GM12878 (cell line): ENCODE results near the gene SBF2. TPM values are rescaled to one million over a fixed set of nuclear protein-coding genes. Genes with fewer than 3 reads are reported as not detected.

Experiments used
- ATAC-seq: fragments of 200-7000 bp; cut with Tn5 transposase; 3 replicates; pipeline ENCODE4 v1.9.1; 2020; ENCODE audit warnings: mild to moderate bottlenecking, moderate library complexity
- BruUV-seq: library from RNA; stranded (reverse); fragments of 400-500 nt; replicated peaks from 2 replicates; lab custom pipeline; 2021; lab: Mats Ljungman, UMichigan
- CTCF ChIA-PET: fragments of 300-600 bp; sonication (Branson Sonifier 250); formaldehyde crosslinking; extraction: SDS; loops from one replicate; lab custom pipeline; 2021; ENCODE audit warnings: inconsistent platforms; lab: Yijun Ruan, JAX
- POLR2A ChIA-PET: fragments of 350-600 bp; formaldehyde crosslinking; extraction: SDS; loops from one replicate; lab custom pipeline; 2021; ENCODE audit warnings: inconsistent platforms; lab: Charles Lee
- RAD21 ChIA-PET: fragments of 300-600 bp; sonication (Branson Sonifier 250); formaldehyde crosslinking; loops from one replicate; lab custom pipeline; 2023; ENCODE audit warnings: antibody characterized with exemption; ENCODE audit not compliant: unreplicated experiment; lab: Charles Lee
- SMC1A ChIA-PET: fragments of 300-600 bp; sonication (Branson Sonifier 250); formaldehyde crosslinking; loops from one replicate; lab custom pipeline; 2023; ENCODE audit not compliant: unreplicated experiment, uncharacterized antibody; lab: Charles Lee
- DNase-seq: peaks from one replicate; pipeline ENCODE4 v3.0.0-alpha.2; 2011; ENCODE audit warnings: low read depth, low spot score
- FAIRE-seq: peaks from 3 replicates; lab custom pipeline; 2011; peaks lifted over from hg19 to GRCh38; lab: Jason Lieb, UNC
- H2AFZ ChIP-seq: 2 replicates; pipeline ENCODE4 v1.6.0; 2011; ENCODE audit warnings: low read depth, low read length, control low read depth; ENCODE audit not compliant: control insufficient read depth
- H3K27ac ChIP-seq: 2 replicates; pipeline ENCODE4 v1.5.1; 2011; ENCODE audit warnings: control low read depth; ENCODE audit not compliant: control insufficient read depth, insufficient read depth
- H3K27me3 ChIP-seq, 2 experiments: replicated peaks in 1 of 2; 2 replicates each; pipeline versions ENCODE4 v1.6.0 to v1.6.1; 2011; ENCODE audit warnings: low read length in 1 of 2; ENCODE audit not compliant: control insufficient read depth in 2 of 2, insufficient read depth in 2 of 2
- H3K36me3 ChIP-seq, 2 experiments: 2 replicates each; pipeline ENCODE4 v1.5.1; 2011; ENCODE audit warnings: low read length in 1 of 2; ENCODE audit not compliant: control insufficient read depth in 2 of 2, insufficient read depth in 2 of 2
- H3K4me1 ChIP-seq: 2 replicates; pipeline ENCODE4 v1.6.1; 2011; ENCODE audit warnings: mild to moderate bottlenecking, low read length, moderate library complexity, mixed read lengths; ENCODE audit not compliant: control insufficient read depth, insufficient read depth
- H3K4me2 ChIP-seq: 2 replicates; pipeline ENCODE4 v1.6.0; 2011; ENCODE audit warnings: control low read depth; ENCODE audit not compliant: control insufficient read depth, insufficient read depth
- H3K4me3 ChIP-seq: fragments of 200-600 bp; sonication (generic); 2 replicates; pipeline ENCODE4 v1.5.1; 2016
- H3K79me2 ChIP-seq: 2 replicates; pipeline ENCODE4 v1.6.0; 2011; ENCODE audit warnings: low read length; ENCODE audit not compliant: control insufficient read depth, insufficient read depth
- H3K9ac ChIP-seq: 2 replicates; pipeline ENCODE4 v1.8.0; 2011; ENCODE audit warnings: low read length, control low read depth, mixed read lengths; ENCODE audit not compliant: control insufficient read depth, insufficient read depth
- H3K9me3 ChIP-seq: replicated peaks from 3 replicates; pipeline ENCODE4 v1.5.1; 2011; ENCODE audit warnings: mild to moderate bottlenecking, low read length; ENCODE audit not compliant: control insufficient read depth, insufficient read depth
- H4K20me1 ChIP-seq: 2 replicates; pipeline ENCODE4 v1.6.0; 2011; ENCODE audit not compliant: control insufficient read depth, insufficient read depth
- CUX1 ChIP-seq: IDR thresholded peaks from 2 replicates; pipeline ENCODE4 v1.6.1; 2012; ENCODE audit warnings: improper control_type of control experiment, low read depth, low read length; ENCODE audit not compliant: insufficient replicate concordance
- ETV6 ChIP-seq, 2 experiments: fragments of 450-650 bp in 1 of 2; IDR thresholded peaks in 1 of 2; conservative IDR thresholded peaks in 1 of 2; 2 replicates each; pipeline ENCODE4 v1.6.1; 2014; ENCODE audit warnings: antibody characterized with exemption in 1 of 2, borderline replicate concordance in 1 of 2, low read depth in 1 of 2, mild to moderate bottlenecking in 1 of 2, moderate library complexity in 1 of 2
- IKZF1 ChIP-seq: fragments of 450-650 bp; conservative IDR thresholded peaks from 2 replicates; pipeline ENCODE4 v1.6.1; 2017; ENCODE audit warnings: antibody characterized with exemption, mild to moderate bottlenecking
- KAT2A ChIP-seq: conservative IDR thresholded peaks from 2 replicates; pipeline ENCODE4 v1.6.1; 2011; ENCODE audit warnings: low read depth, low read length; ENCODE audit not compliant: control insufficient read depth
- MLLT1 ChIP-seq: fragments of 450-650 bp; IDR thresholded peaks from 2 replicates; pipeline ENCODE4 v1.6.1; 2016; ENCODE audit warnings: mild to moderate bottlenecking
- NFYA ChIP-seq: IDR thresholded peaks from 2 replicates; pipeline ENCODE4 v1.6.1; 2011; ENCODE audit warnings: low read depth, mild to moderate bottlenecking, low read length, improper control_type of control experiment, borderline replicate concordance
- NR2F1 ChIP-seq: fragments of 450-650 bp; conservative IDR thresholded peaks from 2 replicates; pipeline ENCODE4 v1.6.1; 2017; ENCODE audit warnings: mild to moderate bottlenecking
- RB1 ChIP-seq: fragments of 450-650 bp; formaldehyde crosslinking; IDR thresholded peaks from 2 replicates; pipeline ENCODE4 v1.6.1; 2017; ENCODE audit warnings: mild to moderate bottlenecking, borderline replicate concordance
- RBBP5 ChIP-seq: fragments of 200-600 bp; sonication (generic); conservative IDR thresholded peaks from 2 replicates; pipeline ENCODE4 v1.6.1; 2016
- SIX5 ChIP-seq: IDR thresholded peaks from 2 replicates; pipeline ENCODE4 v1.6.1; 2011; ENCODE audit warnings: mild to moderate bottlenecking, low read depth, low read length, moderate library complexity; ENCODE audit not compliant: severe bottlenecking
- ZBTB33 ChIP-seq: fragments of 450-650 bp; IDR thresholded peaks from 2 replicates; pipeline ENCODE4 v1.6.1; 2017; ENCODE audit warnings: mild to moderate bottlenecking
- ZNF274 ChIP-seq: IDR thresholded peaks from one replicate; pipeline ENCODE4 v1.8.0; 2011; ENCODE audit not compliant: insufficient read length, insufficient read depth
- WGBS: methylation state at CpG from one replicate; pipeline ENCODE4 v1.1.6; 2016; ENCODE audit warnings: low lambda C conversion rate; ENCODE audit not compliant: insufficient replicate concordance, insufficient coverage; ENCODE audit errors: missing lambda C conversion rate; 5-methylcytosine and 5-hydroxymethylcytosine counted together
- in situ Hi-C: fragments of 300-500 bp; cut with MboI; formaldehyde crosslinking; loops from 9 replicates; pipeline ENCODE4 v1.14.3; 2018; ENCODE audit warnings: mixed read lengths
- intact Hi-C: fragments of 100-400 bp; cut with micrococcal nuclease; formaldehyde crosslinking; loops from one replicate; pipeline ENCODE4 v1.14.2; 2022; ENCODE audit not compliant: unreplicated experiment
- polyA plus RNA-seq, 11 experiments: library from polyadenylated mRNA; depleted of rRNA in 4 of 11; unstranded in 6 of 11; stranded (reverse) in 5 of 11; fragments of >200 nt; fragmentation: Nextera tagmentation in 4 of 11; fragmentation: Illumina TruSeq in 1 of 11; extraction: Ambion mirVana in 4 of 11; extraction: Trizol in 1 of 11; gene quantifications; 1 replicate in 1 of 11; 2 replicates in 10 of 11; pipeline versions ENCODE4 v1.2.1 to v1.2.3, GENCODE V29; 2011 to 2016; ENCODE audit warnings: inconsistent platforms in 2 of 11, missing spikeins in 2 of 11, low read depth in 1 of 11
- total RNA-seq, 4 experiments: library from RNA; depleted of rRNA in 3 of 4; stranded (reverse); fragments of >200 nt in 3 of 4; fragmentation: Illumina TruSeq in 1 of 4; extraction: Trizol in 1 of 4; gene quantifications; 2 replicates each; pipeline versions ENCODE4 v1.2.1 to v1.2.3, GENCODE V29; 2013 to 2021

Gene SBF2
- total and polyA plus RNA-seq, 10 of the 15 experiments (the other 5 are each of a cell fraction or from before 2014, with no cell fraction given), result 0.24 to 2.3 (median 1.1) TPM

- TF ChIP-seq ETV6 (conservative IDR thresholded peaks at IDR 0.05 in 1 of 2, IDR thresholded peaks at IDR 0.05 in 1 of 2; ENCODE audit: borderline replicate concordance in 1 of 2, low read depth in 1 of 2) (no peak), ZNF274 (no peak), IKZF1 (no peak), RBBP5 (no peak), MLLT1 (no peak), SIX5 (no peak), ZBTB33 (no peak), NR2F1 (no peak)
These were observed 440.0 kb downstream of the SBF2 start (continued) for GRCh38 chr11:9853929-9854552.

GRCh38 chr11:9852465-9852864 is 441.6 kb downstream of the SBF2 start:
- no peaks in the 10 kb centered on the region for H3K36me3 ChIP-seq

More at GRCh38 chr11:9852465-9852864, 441.6 kb downstream of the SBF2 start:
- no TSS peak for BruUV-seq
- Histone ChIP-seq H3K27ac (no peak overlapping the region), H3K9me3 (no peaks in the 10 kb centered on the region), H3K4me1 (no peaks in the 10 kb centered on the region), H3K79me2 (no peaks in the 10 kb centered on the region), H3K4me3 (no peak overlapping the region), H3K4me2 (no peak overlapping the region), H3K9ac (no peak overlapping the region), H3K27me3 (no peaks in the 10 kb centered on the region), H2AFZ (no peak overlapping the region), H4K20me1 (no peaks in the 10 kb centered on the region)
- in situ Hi-C loops (no loop called here), intact Hi-C loops (no loop called here)
- ChIA-PET POLR2A (no interaction called here), RAD21 (no interaction called here), SMC1A (interaction anchor here (1.1 kb wide), 1 partner anchor 9 kb away, joined by 3 read pairs; no protein-coding TSS in a partner anchor), CTCF (no interaction called here)
- DNase-seq (no peak), FAIRE-seq (no peak), ATAC-seq (no peak)
- TF ChIP-seq CUX1 (no peak), NR2F1 (no peak), NFYA (no peak), RB1 (no peak), KAT2A (no peak)
- WGBS, result 68% methylated on average over 2 of the region's 2 CpGs
